ENCODE results near the gene PRDM4. TPM values are rescaled to one million over a fixed set of nuclear protein-coding genes. Genes with fewer than 3 reads are reported as not detected.
"Not testable (repeated sequence)": the region's sequence is repeated elsewhere in the genome, so short reads cannot be mapped to it uniquely, and the experiment has no call there.

The PRDM4 gene
- total RNA-seq, 1 donor from 2014 or later = 9.9 TPM

- no peaks in the 10 kb centered on the region for H3K4me1 ChIP-seq (ENCODE audit: control insufficient read depth in 3 of 3, insufficient read depth in 3 of 3, low read length in 3 of 3)
- H3K36me3 ChIP-seq (ENCODE audit: control insufficient read depth in 3 of 3, insufficient read depth in 3 of 3, low read length in 3 of 3) = peaks cover 55 to 88% (median 76%) of the 10 kb centered on the region in 3 donors
- no peaks in the 10 kb centered on the region for H3K9me3 ChIP-seq (ENCODE audit: control insufficient read depth in 3 of 3, low read length in 3 of 3)
- H3K4me3 ChIP-seq (ENCODE audit: low read length in 3 of 3) = no peak overlapping the region
- H3K27ac ChIP-seq (ENCODE audit: low read depth, low read length) = no peak overlapping the region
- no peaks in the 10 kb centered on the region for H3K27me3 ChIP-seq (ENCODE audit: control insufficient read depth in 3 of 3, insufficient read depth in 3 of 3, low read length in 3 of 3)
- H3K9ac ChIP-seq (ENCODE audit: low read depth in 1 of 3, low read length in 3 of 3) = no peak overlapping the region
Measured at GRCh38 chr12:107736914-107737313, 24.0 kb downstream of the PRDM4 start.

- H3K9ac ChIP-seq (ENCODE audit: low read depth in 1 of 3, low read length in 3 of 3) = no peak overlapping the region
- H3K27me3 ChIP-seq (ENCODE audit: control insufficient read depth in 3 of 3, insufficient read depth in 3 of 3, low read length in 3 of 3) = no peaks in the 10 kb centered on the region
- no peaks in the 10 kb centered on the region for H3K9me3 ChIP-seq (ENCODE audit: control insufficient read depth in 3 of 3, low read length in 3 of 3)
- H3K4me1 ChIP-seq (ENCODE audit: control insufficient read depth in 3 of 3, insufficient read depth in 3 of 3, low read length in 3 of 3) = no peaks in the 10 kb centered on the region
- no peak overlapping the region for H3K4me3 ChIP-seq (ENCODE audit: low read length in 3 of 3)
- no peak overlapping the region for H3K27ac ChIP-seq (ENCODE audit: low read depth, low read length)
- peaks cover 44 to 77% (median 65%) of the 10 kb centered on the region in 3 donors for H3K36me3 ChIP-seq (ENCODE audit: control insufficient read depth in 3 of 3, insufficient read depth in 3 of 3, low read length in 3 of 3)
Measured at GRCh38 chr12:107735763-107736162, 25.2 kb downstream of the PRDM4 start.

GRCh38 chr12:107734139-107734538 is 26.8 kb downstream of the PRDM4 start:
- Histone ChIP-seq H3K9ac (ENCODE audit: low read depth in 1 of 3, low read length in 3 of 3) (no peak overlapping the region), H3K27ac (ENCODE audit: low read depth, low read length) (no peak overlapping the region), H3K27me3 (ENCODE audit: control insufficient read depth in 3 of 3, insufficient read depth in 3 of 3, low read length in 3 of 3) (no peaks in the 10 kb centered on the region), H3K9me3 (ENCODE audit: control insufficient read depth in 3 of 3, low read length in 3 of 3) (no peaks in the 10 kb centered on the region), H3K4me1 (ENCODE audit: control insufficient read depth in 3 of 3, insufficient read depth in 3 of 3, low read length in 3 of 3) (no peaks in the 10 kb centered on the region), H3K4me3 (ENCODE audit: low read length in 3 of 3) (no peak overlapping the region), H3K36me3 (ENCODE audit: control insufficient read depth in 3 of 3, insufficient read depth in 3 of 3, low read length in 3 of 3) (peaks cover 32 to 64% (median 57%) of the 10 kb centered on the region in 3 donors)

GRCh38 chr12:107732365-107732764 is 28.6 kb downstream of the PRDM4 start:
- Histone ChIP-seq H3K36me3 (ENCODE audit: control insufficient read depth in 3 of 3, insufficient read depth in 3 of 3, low read length in 3 of 3) (peaks cover 16 to 47% (median 39%) of the 10 kb centered on the region in 3 donors), H3K9ac (ENCODE audit: low read depth in 1 of 3, low read length in 3 of 3) (no peak overlapping the region), H3K9me3 (ENCODE audit: control insufficient read depth in 3 of 3, low read length in 3 of 3) (no peaks in the 10 kb centered on the region), H3K27ac (ENCODE audit: low read depth, low read length) (no peak overlapping the region), H3K27me3 (ENCODE audit: control insufficient read depth in 3 of 3, insufficient read depth in 3 of 3, low read length in 3 of 3) (no peaks in the 10 kb centered on the region), H3K4me1 (ENCODE audit: control insufficient read depth in 3 of 3, insufficient read depth in 3 of 3, low read length in 3 of 3) (no peaks in the 10 kb centered on the region), H3K4me3 (ENCODE audit: low read length in 3 of 3) (no peak overlapping the region)

- Histone ChIP-seq H3K4me3 (ENCODE audit: low read length in 3 of 3) (no peak overlapping the region), H3K4me1 (ENCODE audit: control insufficient read depth in 3 of 3, insufficient read depth in 3 of 3, low read length in 3 of 3) (no peaks in the 10 kb centered on the region), H3K36me3 (ENCODE audit: control insufficient read depth in 3 of 3, insufficient read depth in 3 of 3, low read length in 3 of 3) (peaks cover 16 to 37% (median 31%) of the 10 kb centered on the region in 3 donors)
Measured at GRCh38 chr12:107731366-107731765, 29.6 kb downstream of the PRDM4 start.

GRCh38 chr12:107730618-107731341 is 30.2 kb downstream of the PRDM4 start:
- H3K4me1 ChIP-seq (ENCODE audit: control insufficient read depth in 3 of 3, insufficient read depth in 3 of 3, low read length in 3 of 3) = no peaks in the 10 kb centered on the region
- no peak overlapping the region for H3K9ac ChIP-seq (ENCODE audit: low read depth in 1 of 3, low read length in 3 of 3)
- no peaks in the 10 kb centered on the region for H3K27me3 ChIP-seq (ENCODE audit: control insufficient read depth in 3 of 3, insufficient read depth in 3 of 3, low read length in 3 of 3)
- no peak overlapping the region for H3K27ac ChIP-seq (ENCODE audit: low read depth, low read length)
- H3K4me3 ChIP-seq (ENCODE audit: low read length in 3 of 3) = no peak overlapping the region
- no peaks in the 10 kb centered on the region for H3K9me3 ChIP-seq (ENCODE audit: control insufficient read depth in 3 of 3, low read length in 3 of 3)
- peaks cover 16 to 31% (median 26%) of the 10 kb centered on the region in 3 donors for H3K36me3 ChIP-seq (ENCODE audit: control insufficient read depth in 3 of 3, insufficient read depth in 3 of 3, low read length in 3 of 3)

More at GRCh38 chr12:107731366-107731765, 29.6 kb downstream of the PRDM4 start:
- H3K27me3 ChIP-seq (ENCODE audit: control insufficient read depth in 3 of 3, insufficient read depth in 3 of 3, low read length in 3 of 3) = no peaks in the 10 kb centered on the region
- no peak overlapping the region for H3K9ac ChIP-seq (ENCODE audit: low read depth in 1 of 3, low read length in 3 of 3)
- no peaks in the 10 kb centered on the region for H3K9me3 ChIP-seq (ENCODE audit: control insufficient read depth in 3 of 3, low read length in 3 of 3)
- no peak overlapping the region for H3K27ac ChIP-seq (ENCODE audit: low read depth, low read length)

GRCh38 chr12:107727742-107728141 is 33.2 kb downstream of the PRDM4 start:
- H3K27ac ChIP-seq (ENCODE audit: low read depth, low read length); H3K4me3 ChIP-seq (ENCODE audit: low read length in 3 of 3); H3K27me3 ChIP-seq (ENCODE audit: control insufficient read depth in 3 of 3, insufficient read depth in 3 of 3, low read length in 3 of 3); H3K9me3 ChIP-seq (ENCODE audit: control insufficient read depth in 3 of 3, low read length in 3 of 3); H3K36me3 ChIP-seq (ENCODE audit: control insufficient read depth in 3 of 3, insufficient read depth in 3 of 3, low read length in 3 of 3); H3K4me1 ChIP-seq (ENCODE audit: control insufficient read depth in 3 of 3, insufficient read depth in 3 of 3, low read length in 3 of 3); H3K9ac ChIP-seq (ENCODE audit: low read depth in 1 of 3, low read length in 3 of 3): not testable (repeated sequence)

- H3K9ac ChIP-seq (ENCODE audit: low read depth in 1 of 3, low read length in 3 of 3); H3K4me3 ChIP-seq (ENCODE audit: low read length in 3 of 3); H3K27ac ChIP-seq (ENCODE audit: low read depth, low read length); H3K4me1 ChIP-seq (ENCODE audit: control insufficient read depth in 3 of 3, insufficient read depth in 3 of 3, low read length in 3 of 3); H3K9me3 ChIP-seq (ENCODE audit: control insufficient read depth in 3 of 3, low read length in 3 of 3); H3K27me3 ChIP-seq (ENCODE audit: control insufficient read depth in 3 of 3, insufficient read depth in 3 of 3, low read length in 3 of 3); H3K36me3 ChIP-seq (ENCODE audit: control insufficient read depth in 3 of 3, insufficient read depth in 3 of 3, low read length in 3 of 3): not testable (repeated sequence)
Measured at GRCh38 chr12:107727327-107727726, 33.6 kb downstream of the PRDM4 start.

- Histone ChIP-seq H3K36me3 (ENCODE audit: control insufficient read depth in 3 of 3, insufficient read depth in 3 of 3, low read length in 3 of 3) (peaks cover 1 to 16% (median 12%) of the 10 kb centered on the region in 3 donors), H3K27ac (ENCODE audit: low read depth, low read length) (no peak overlapping the region), H3K9ac (ENCODE audit: low read depth in 1 of 3, low read length in 3 of 3) (no peak overlapping the region), H3K9me3 (ENCODE audit: control insufficient read depth in 3 of 3, low read length in 3 of 3) (no peaks in the 10 kb centered on the region), H3K27me3 (ENCODE audit: control insufficient read depth in 3 of 3, insufficient read depth in 3 of 3, low read length in 3 of 3) (no peaks in the 10 kb centered on the region), H3K4me3 (ENCODE audit: low read length in 3 of 3) (no peak overlapping the region), H3K4me1 (ENCODE audit: control insufficient read depth in 3 of 3, insufficient read depth in 3 of 3, low read length in 3 of 3) (no peaks in the 10 kb centered on the region)
Measured at GRCh38 chr12:107718606-107719005, 42.3 kb downstream of the PRDM4 start.

- Histone ChIP-seq H3K4me1 (ENCODE audit: control insufficient read depth in 3 of 3, insufficient read depth in 3 of 3, low read length in 3 of 3) (no peaks in the 10 kb centered on the region), H3K27ac (ENCODE audit: low read depth, low read length) (no peak overlapping the region), H3K36me3 (ENCODE audit: control insufficient read depth in 3 of 3, insufficient read depth in 3 of 3, low read length in 3 of 3) (peaks cover 16 to 40% (median 38%) of the 10 kb centered on the region in 3 donors), H3K9ac (ENCODE audit: low read depth in 1 of 3, low read length in 3 of 3) (no peak overlapping the region), H3K27me3 (ENCODE audit: control insufficient read depth in 3 of 3, insufficient read depth in 3 of 3, low read length in 3 of 3) (no peaks in the 10 kb centered on the region), H3K9me3 (ENCODE audit: control insufficient read depth in 3 of 3, low read length in 3 of 3) (no peaks in the 10 kb centered on the region), H3K4me3 (ENCODE audit: low read length in 3 of 3) (no peak overlapping the region)
Measured at GRCh38 chr12:107715780-107716179, 45.2 kb downstream of the PRDM4 start.
